Pancreas (tissue), 10 donors: ENCODE data around the gene CAVIN4. TPM values are rescaled to one million over a fixed set of nuclear protein-coding genes. Genes with fewer than 3 reads are reported as not detected.

Experiments
- ATAC-seq, 4 donors: fragments of 200-7000 bp; cut with Tn5 transposase; one replicate each; pipeline versions ENCODE4 v1.8.0 to v1.9.1; 2020; ENCODE audit warnings: mild to moderate bottlenecking in 4 of 4, moderate library complexity in 4 of 4
- DNase-seq, 6 donors: peaks; one replicate each; pipeline ENCODE4 v3.0.0-alpha.2; 2020
- FAIRE-seq: peaks from 2 replicates; lab custom pipeline; 2012; peaks lifted over from hg19 to GRCh38; lab: Jason Lieb, UNC
- H3K27ac ChIP-seq, 4 donors: fragments of 200-600 bp; sonication (generic); 1 replicate in 3 of 4; 2 replicates in 1 of 4; pipeline versions ENCODE4 v1.5.0 to v1.8.0; 2020
- H3K27me3 ChIP-seq, 4 donors: fragments of 200-600 bp; one replicate each; pipeline ENCODE4 v1.8.0; 2021
- H3K36me3 ChIP-seq, 3 donors: fragments of 200-600 bp; sonication (generic) in 1 of 3; one replicate each; pipeline versions ENCODE4 v1.5.0 to v1.8.0; 2020 to 2021
- H3K4me1 ChIP-seq, 3 donors: fragments of 200-600 bp; one replicate each; pipeline ENCODE4 v1.8.0; 2021
- H3K4me3 ChIP-seq, 4 donors: fragments of 200-600 bp; sonication (generic) in 2 of 4; one replicate each; pipeline versions ENCODE4 v1.5.0 to v1.8.0; 2020 to 2021
- H3K9me3 ChIP-seq, 4 donors: fragments of 200-600 bp; one replicate each; pipeline ENCODE4 v1.8.0; 2021
- CTCF ChIP-seq, 4 donors: fragments of 200-600 bp; sonication (generic) in 3 of 4; IDR thresholded peaks; one replicate each; pipeline versions ENCODE4 v1.5.0 to v1.8.0; 2021; ENCODE audit warnings: antibody characterized with exemption in 4 of 4
- WGBS, 2 donors: extraction: QIAGEN DNeasy Blood & Tissue Kit; methylation state at CpG; one replicate each; pipeline ENCODE4 v1.1.7; 2013; 5-methylcytosine and 5-hydroxymethylcytosine counted together
- intact Hi-C, 3 donors: fragments of 100-400 bp; cut with DNase I; formaldehyde crosslinking; loops; one replicate each; pipeline versions ENCODE4 v1.11.1 to v1.14.2; 2022
- polyA plus RNA-seq, 2 donors: library from polyadenylated mRNA; stranded (reverse); fragments of 200-250 nt; gene quantifications; one replicate each; pipeline ENCODE4 v1.2.3, GENCODE V29; 2013
- total RNA-seq, 6 donors: library from RNA; stranded (reverse); fragmentation: NEBNext Ultra II Directional in 4 of 6; extraction: Animal tissue kit (Norgen Biotek cat#: 25700) in 4 of 6; gene quantifications; one replicate each; pipeline versions ENCODE4 v1.2.1 to v1.2.4, GENCODE V29; 2021 to 2023
- donor health status: healthy with polysubstance abuse.
- donor health status: DM: no; HTN: no; CAD: no; lungs with moderate emphysema.
- donor health status: DM: no; HTN: no; CAD: no.
- donor health status: control.
- donor health status: control.
- donor health status: Bipolar disorder and iron deficiency.
- donor health status: DM: yes; HTN: yes; CAD: no.
- donor health status: DM: no; HTN: no; CAD: no.
- donor health status: DM: no; HTN: no; CAD: no.
- donor health status: DM: yes; HTN: yes; CAD: no.

The CAVIN4 gene
- total and polyA plus RNA-seq, 8 donors: 0.06 to 0.19 (median 0.09) TPM; not detected in 1

- no peak overlapping the region for H3K4me3 ChIP-seq
- H3K27me3 ChIP-seq: no peaks in the 10 kb centered on the region
- DNase-seq (no peak), FAIRE-seq (no peak), ATAC-seq (no peak)
- H3K36me3 ChIP-seq: no peaks in the 10 kb centered on the region
- no peaks in the 10 kb centered on the region for H3K9me3 ChIP-seq
- 67 to 72% methylated on average over 5 of the region's 5 CpGs for WGBS, 2 donors
- H3K4me1 ChIP-seq: no peaks in the 10 kb centered on the region
- intact Hi-C loops: loop anchor here in 1 of 3 donors (10.0 kb wide), 1 partner anchor 1407 kb away; no protein-coding TSS in a partner anchor
- H3K27ac ChIP-seq: no peak overlapping the region
- TF ChIP-seq CTCF (IDR thresholded peaks at IDR 0.05): no peak
Measured at GRCh38 chr9:100591639-100592412, 13.9 kb downstream of the CAVIN4 start.

GRCh38 chr9:100595391-100596199 is 17.7 kb downstream of the CAVIN4 start:
- peak; percentile 64 to 75 (median 70) for TF ChIP-seq CTCF (IDR thresholded peaks at IDR 0.05)
- 23 to 31% methylated on average over 3 of the region's 3 CpGs for WGBS, 2 donors
- intact Hi-C loops: loop anchor here in 1 of 3 donors (10.0 kb wide), 1 partner anchor 1411 kb away; no protein-coding TSS in a partner anchor
- DNase-seq (peak in 2 of 6 donors; percentile 15 to 48), ATAC-seq (peak in 3 of 4 donors; percentile 62 to 71 (median 68)), FAIRE-seq (peak; percentile 92)
- no peak overlapping the region for H3K27ac ChIP-seq
- no peaks in the 10 kb centered on the region for H3K27me3 ChIP-seq
- no peak overlapping the region for H3K4me3 ChIP-seq
- H3K4me1 ChIP-seq: no peaks in the 10 kb centered on the region
- H3K9me3 ChIP-seq: no peaks in the 10 kb centered on the region
- H3K36me3 ChIP-seq: no peaks in the 10 kb centered on the region

- Histone ChIP-seq H3K4me1 (no peaks in the 10 kb centered on the region), H3K9me3 (no peaks in the 10 kb centered on the region), H3K4me3 (no peak overlapping the region), H3K27me3 (no peaks in the 10 kb centered on the region), H3K27ac (no peak overlapping the region), H3K36me3 (no peaks in the 10 kb centered on the region)
- TF ChIP-seq CTCF (IDR thresholded peaks at IDR 0.05): no peak
- FAIRE-seq (no peak), DNase-seq (no peak), ATAC-seq (no peak)
- intact Hi-C loops: loop anchor here in 1 of 3 donors (10.0 kb wide), 1 partner anchor 1412 kb away; no protein-coding TSS in a partner anchor
- 17 to 20% methylated on average over 6 of the region's 6 CpGs for WGBS, 2 donors
Measured at GRCh38 chr9:100597236-100597635, 19.4 kb downstream of the CAVIN4 start.

- no peak for TF ChIP-seq CTCF (IDR thresholded peaks at IDR 0.05)
- Histone ChIP-seq H3K27ac (peak overlapping the region in 3 of 4 donors; percentile 47 to 54 (median 50)), H3K4me1 (no peaks in the 10 kb centered on the region), H3K9me3 (no peaks in the 10 kb centered on the region), H3K4me3 (peak overlapping the region; percentile 7 to 49 (median 28)), H3K36me3 (no peaks in the 10 kb centered on the region), H3K27me3 (no peaks in the 10 kb centered on the region)
- DNase-seq (peak; percentile 84 to 95 (median 88)), FAIRE-seq (no peak), ATAC-seq (peak; percentile 87 to 93 (median 91))
- intact Hi-C loops: loop anchor here in 1 of 3 donors (10.0 kb wide), 1 partner anchor 1414 kb away; no protein-coding TSS in a partner anchor
- 1 to 2% methylated on average over 41 of the region's 41 CpGs for WGBS, 2 donors
Measured at GRCh38 chr9:100598641-100599145, 20.8 kb downstream of the CAVIN4 start.
